Activated T-cell treated with anti-CD3 and anti-CD28 coated beads, Interleukin-2, amount 50 U/mL, for 24 hours (primary cell): Measurements from ENCODE around the gene RENBP.

ENCODE experiments used
- DNase-seq: peaks from one replicate; pipeline ENCODE4 v3.0.0-alpha.2; 2020
- H3K27ac Mint-ChIP-seq: 2 replicates; pipeline ENCODE4 v1.8.0; 2020; ENCODE audit warnings: mild to moderate bottlenecking, mixed read lengths
- H3K27me3 Mint-ChIP-seq: 2 replicates; pipeline ENCODE4 v1.8.0; 2020; ENCODE audit warnings: mixed read lengths
- H3K36me3 Mint-ChIP-seq: 2 replicates; pipeline ENCODE4 v1.8.0; 2020; ENCODE audit warnings: low read depth, mixed read lengths
- H3K4me1 Mint-ChIP-seq: 2 replicates; pipeline ENCODE4 v1.8.0; 2020; ENCODE audit warnings: low read depth, mixed read lengths
- H3K4me3 Mint-ChIP-seq: 2 replicates; pipeline ENCODE4 v1.8.0; 2020; ENCODE audit warnings: mild to moderate bottlenecking, moderate library complexity, mixed read lengths
- H3K9me3 Mint-ChIP-seq: 2 replicates; pipeline ENCODE4 v1.8.0; 2020; ENCODE audit warnings: mixed read lengths

Gene RENBP

GRCh38 chrX:153938226-153938786 lies 6.1 kb downstream of the RENBP start:
- Mint-ChIP-seq H3K36me3 (peaks cover 15% of the 10 kb centered on the region), H3K9me3 (no peaks in the 10 kb centered on the region), H3K27ac (peak overlapping the region; percentile 15), H3K4me3 (no peak overlapping the region), H3K4me1 (peaks cover 21% of the 10 kb centered on the region), H3K27me3 (peaks cover 21% of the 10 kb centered on the region)
- DNase-seq, result no peak

GRCh38 chrX:153937056-153937455 lies 7.4 kb downstream of the RENBP start:
- H3K4me1 Mint-ChIP-seq, result peaks cover 23% of the 10 kb centered on the region
- no peak overlapping the region for H3K4me3 Mint-ChIP-seq
- H3K36me3 Mint-ChIP-seq, result peaks cover 27% of the 10 kb centered on the region
- no peak overlapping the region for H3K27ac Mint-ChIP-seq
- DNase-seq, result no peak
- H3K9me3 Mint-ChIP-seq, result no peaks in the 10 kb centered on the region
- H3K27me3 Mint-ChIP-seq, result peaks cover 19% of the 10 kb centered on the region

GRCh38 chrX:153935326-153935851 lies 9.1 kb downstream of the RENBP start:
- DNase-seq, result no peak
- Mint-ChIP-seq H3K4me1 (peaks cover 28% of the 10 kb centered on the region), H3K36me3 (peaks cover 41% of the 10 kb centered on the region), H3K9me3 (no peaks in the 10 kb centered on the region), H3K27ac (peak overlapping the region; percentile 74), H3K4me3 (peak overlapping the region; percentile 71), H3K27me3 (peaks cover 13% of the 10 kb centered on the region)

GRCh38 chrX:153934762-153935325 lies 9.6 kb downstream of the RENBP start, which contains the start of gene NAA10:
NAA10 (minus strand) TSS chrX:153935037; CDS start chrX:153934904, 133 bp downstream.
- no peaks in the 10 kb centered on the region for H3K9me3 Mint-ChIP-seq
- peaks cover 31% of the 10 kb centered on the region for H3K4me1 Mint-ChIP-seq
- H3K4me3 Mint-ChIP-seq, result peak within 1 kb of the TSS; percentile 91
- peaks cover 10% of the 10 kb centered on the region for H3K27me3 Mint-ChIP-seq
- peaks cover 46% of the 10 kb centered on the region for H3K36me3 Mint-ChIP-seq
- DNase-seq, result peak; percentile 82
- H3K27ac Mint-ChIP-seq, result peak within 1 kb of the TSS; percentile 77

GRCh38 chrX:153934148-153934761 lies 10.2 kb downstream of the RENBP start:
- Mint-ChIP-seq H3K27ac (peak overlapping the region; percentile 77), H3K27me3 (peaks cover 10% of the 10 kb centered on the region), H3K9me3 (no peaks in the 10 kb centered on the region), H3K36me3 (peaks cover 52% of the 10 kb centered on the region), H3K4me3 (peak overlapping the region; percentile 91), H3K4me1 (peaks cover 37% of the 10 kb centered on the region)
- peak; percentile 60 for DNase-seq

- no peak for DNase-seq
- H3K27ac Mint-ChIP-seq, result peak overlapping the region; percentile 77
- H3K4me1 Mint-ChIP-seq, result peaks cover 42% of the 10 kb centered on the region
- H3K36me3 Mint-ChIP-seq, result peaks cover 57% of the 10 kb centered on the region
- H3K9me3 Mint-ChIP-seq, result no peaks in the 10 kb centered on the region
- peaks cover 10% of the 10 kb centered on the region for H3K27me3 Mint-ChIP-seq
- peak overlapping the region; percentile 91 for H3K4me3 Mint-ChIP-seq
These were observed 10.7 kb downstream of the RENBP start for GRCh38 chrX:153933748-153934147.

- Mint-ChIP-seq H3K4me1 (peaks cover 43% of the 10 kb centered on the region), H3K4me3 (peak overlapping the region; percentile 91), H3K27ac (peak overlapping the region; percentile 81), H3K27me3 (peaks cover 7% of the 10 kb centered on the region), H3K9me3 (no peaks in the 10 kb centered on the region), H3K36me3 (peaks cover 61% of the 10 kb centered on the region)
- no peak for DNase-seq
These were observed 12.1 kb downstream of the RENBP start for GRCh38 chrX:153932220-153932915.

- H3K9me3 Mint-ChIP-seq, result no peaks in the 10 kb centered on the region
- DNase-seq, result no peak
- peak overlapping the region; percentile 0 for H3K4me3 Mint-ChIP-seq
- H3K27ac Mint-ChIP-seq, result peak overlapping the region; percentile 81
- H3K4me1 Mint-ChIP-seq, result peaks cover 50% of the 10 kb centered on the region
- peaks cover 61% of the 10 kb centered on the region for H3K36me3 Mint-ChIP-seq
- H3K27me3 Mint-ChIP-seq, result peaks cover 6% of the 10 kb centered on the region
These were observed 12.7 kb downstream of the RENBP start for GRCh38 chrX:153931748-153932147.

- Mint-ChIP-seq H3K4me1 (peaks cover 52% of the 10 kb centered on the region), H3K9me3 (no peaks in the 10 kb centered on the region), H3K36me3 (peaks cover 61% of the 10 kb centered on the region), H3K27me3 (peaks cover 3% of the 10 kb centered on the region), H3K27ac (peak overlapping the region; percentile 81), H3K4me3 (no peak overlapping the region)
- DNase-seq, result no peak
These were observed 13.3 kb downstream of the RENBP start for GRCh38 chrX:153931151-153931550.

GRCh38 chrX:153930011-153930910 lies 14.2 kb downstream of the RENBP start:
- H3K4me1 Mint-ChIP-seq, result peaks cover 52% of the 10 kb centered on the region
- H3K9me3 Mint-ChIP-seq, result no peaks in the 10 kb centered on the region
- peak overlapping the region; percentile 74 for H3K27ac Mint-ChIP-seq
- DNase-seq, result no peak
- no peak overlapping the region for H3K4me3 Mint-ChIP-seq
- peaks cover 66% of the 10 kb centered on the region for H3K36me3 Mint-ChIP-seq
- H3K27me3 Mint-ChIP-seq, result peaks cover 3% of the 10 kb centered on the region

GRCh38 chrX:153929576-153929975 lies 14.9 kb downstream of the RENBP start:
- Mint-ChIP-seq H3K36me3 (peaks cover 73% of the 10 kb centered on the region), H3K27ac (peak overlapping the region; percentile 71), H3K9me3 (no peaks in the 10 kb centered on the region), H3K27me3 (peaks cover 3% of the 10 kb centered on the region), H3K4me1 (peaks cover 59% of the 10 kb centered on the region), H3K4me3 (peak overlapping the region; percentile 81)
- DNase-seq, result no peak

GRCh38 chrX:153928846-153929245 lies 15.6 kb downstream of the RENBP start:
- peaks cover 63% of the 10 kb centered on the region for H3K4me1 Mint-ChIP-seq
- H3K9me3 Mint-ChIP-seq, result no peaks in the 10 kb centered on the region
- H3K4me3 Mint-ChIP-seq, result peak overlapping the region; percentile 81
- H3K27me3 Mint-ChIP-seq, result peaks cover 3% of the 10 kb centered on the region
- H3K36me3 Mint-ChIP-seq, result peaks cover 74% of the 10 kb centered on the region
- H3K27ac Mint-ChIP-seq, result peak overlapping the region; percentile 85
- DNase-seq, result no peak

GRCh38 chrX:153927922-153928760 lies 16.3 kb downstream of the RENBP start:
- H3K9me3 Mint-ChIP-seq, result no peaks in the 10 kb centered on the region
- peaks cover 7% of the 10 kb centered on the region for H3K27me3 Mint-ChIP-seq
- peaks cover 67% of the 10 kb centered on the region for H3K4me1 Mint-ChIP-seq
- peak; percentile 95 for DNase-seq
- peaks cover 75% of the 10 kb centered on the region for H3K36me3 Mint-ChIP-seq
- peak overlapping the region; percentile 86 for H3K4me3 Mint-ChIP-seq
- H3K27ac Mint-ChIP-seq, result peak overlapping the region; percentile 97
